CD4-positive, alpha-beta T cell treated with Interleukin-2 at 100 ng/mL for 4 hours (primary cell): Measurements from ENCODE around the gene TP53AIP1.

ENCODE experiments used
- DNase-seq: peaks from one replicate; pipeline ENCODE4 v3.0.0-alpha.2; 2020; ENCODE audit warnings: low spot score

TP53AIP1 gene

DNA sequence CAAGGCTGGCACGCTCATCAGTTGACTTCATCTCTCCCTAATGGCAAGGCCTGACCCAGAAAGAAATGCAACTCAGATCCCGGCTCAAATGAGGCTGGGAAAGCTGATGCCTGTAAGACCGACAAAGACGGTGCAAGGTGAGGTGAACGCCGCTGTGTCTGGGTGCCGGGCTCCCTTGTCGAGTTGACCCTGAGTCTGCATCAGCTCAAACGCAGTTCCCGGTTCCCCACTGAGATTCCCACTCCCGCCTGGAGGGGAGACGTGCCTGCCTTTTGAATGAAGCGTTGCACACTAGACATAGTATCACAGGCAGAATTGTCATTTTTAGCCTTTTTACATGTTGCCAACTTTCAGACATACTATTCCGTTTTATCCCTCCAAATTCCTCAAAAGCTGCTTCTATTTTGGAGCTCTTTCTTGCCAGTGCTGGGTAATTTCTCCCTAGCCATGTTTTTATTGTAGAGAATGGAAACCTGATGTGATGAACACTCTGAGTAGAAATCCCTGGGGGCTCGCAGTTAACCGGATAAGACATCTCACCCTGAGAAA is 831 bp upstream of the TP53AIP1 start:
- DNase-seq: no peak

DNA sequence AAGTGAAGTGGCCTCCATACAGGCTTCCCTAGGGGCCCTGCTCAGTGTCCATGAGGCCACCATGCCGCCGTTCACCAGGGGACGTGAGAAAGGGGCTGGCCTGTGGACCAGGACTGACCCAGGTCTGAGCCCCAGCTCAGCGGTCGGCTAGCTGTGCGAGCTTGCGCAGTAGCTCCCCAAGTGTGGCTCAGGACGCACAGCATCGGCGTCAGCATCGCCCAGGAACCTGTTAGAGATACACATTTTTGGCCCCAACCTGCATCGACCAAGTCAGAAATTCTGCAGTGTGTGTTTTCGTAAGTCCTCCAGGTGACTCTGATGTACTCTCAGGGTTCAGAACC is 429 bp downstream of the TP53AIP1 start:
- DNase-seq: no peak

DNA sequence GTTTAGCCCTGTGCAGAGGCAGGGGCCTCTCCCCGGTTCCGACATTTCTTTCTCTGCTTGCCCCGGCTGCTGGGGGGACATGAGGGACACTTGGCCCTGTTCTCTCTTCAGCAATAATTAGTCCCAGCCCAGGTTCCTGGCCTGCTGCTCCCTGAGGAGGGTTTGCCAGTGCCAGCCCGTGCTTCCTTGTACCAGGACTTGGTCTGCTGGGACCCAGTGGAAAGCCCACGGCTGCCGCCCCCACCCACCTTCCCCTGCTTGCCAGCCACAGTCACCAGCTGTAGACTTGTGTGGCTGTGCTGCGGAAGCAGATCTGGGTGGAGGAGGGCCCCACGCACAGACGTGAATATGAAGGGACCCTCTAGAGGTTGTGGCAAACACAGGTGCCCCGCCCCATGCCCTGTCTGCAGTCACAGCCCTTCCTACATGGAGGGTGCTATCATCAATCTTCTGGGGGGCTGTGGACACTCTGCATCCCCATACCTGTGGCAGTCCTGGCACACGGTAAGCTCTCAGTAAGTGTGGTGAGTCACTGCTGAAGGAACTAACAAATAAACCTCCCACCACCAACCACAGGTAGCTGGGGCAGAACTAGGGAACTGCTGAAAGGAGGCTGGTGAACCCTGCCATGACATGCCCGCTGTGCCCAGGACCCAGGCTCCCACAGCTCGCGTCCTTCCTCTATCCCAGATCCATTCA is 949 bp downstream of the TP53AIP1 start:
- no peak for DNase-seq

DNA sequence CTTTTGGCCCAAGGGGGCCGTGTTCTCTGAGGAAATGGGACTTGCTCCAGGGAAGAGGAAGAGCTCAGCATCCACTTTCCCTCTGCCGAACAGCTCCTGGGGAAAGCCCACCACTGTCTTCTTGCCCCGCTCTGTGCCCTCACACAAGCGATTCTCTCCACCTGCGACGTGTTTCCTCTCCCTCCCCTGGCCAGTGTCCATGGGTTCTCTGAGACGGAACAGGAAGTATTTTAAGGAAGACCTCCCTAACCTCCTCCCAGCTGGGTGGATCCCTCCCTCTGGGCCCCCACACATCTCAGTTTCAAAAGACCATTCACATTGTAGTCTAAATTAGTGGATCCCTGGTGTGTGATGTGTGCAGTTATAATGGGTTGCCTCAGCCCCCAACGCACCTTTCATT is 1.6 kb downstream of the TP53AIP1 start:
- no peak for DNase-seq

DNA sequence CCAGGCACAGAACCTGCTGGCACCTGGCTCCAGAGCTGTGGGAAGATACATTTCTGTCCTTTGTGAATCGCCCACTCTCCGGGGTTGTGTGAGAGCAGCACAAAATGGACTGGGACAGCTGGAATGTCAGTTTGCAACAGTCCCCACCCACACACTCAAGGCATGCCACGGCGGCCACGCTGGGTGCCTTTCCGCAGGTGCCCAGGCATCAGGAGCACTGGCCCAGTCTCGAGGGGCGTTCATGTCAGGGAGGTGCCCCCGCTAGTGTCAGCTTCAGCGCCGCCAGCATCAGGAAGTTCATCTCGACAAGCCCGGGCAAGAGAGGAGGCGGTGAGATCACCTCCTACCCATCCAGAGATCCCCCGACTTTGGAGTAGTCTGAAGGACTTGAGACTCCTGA is 2.1 kb downstream of the TP53AIP1 start:
- DNase-seq: no peak

DNA sequence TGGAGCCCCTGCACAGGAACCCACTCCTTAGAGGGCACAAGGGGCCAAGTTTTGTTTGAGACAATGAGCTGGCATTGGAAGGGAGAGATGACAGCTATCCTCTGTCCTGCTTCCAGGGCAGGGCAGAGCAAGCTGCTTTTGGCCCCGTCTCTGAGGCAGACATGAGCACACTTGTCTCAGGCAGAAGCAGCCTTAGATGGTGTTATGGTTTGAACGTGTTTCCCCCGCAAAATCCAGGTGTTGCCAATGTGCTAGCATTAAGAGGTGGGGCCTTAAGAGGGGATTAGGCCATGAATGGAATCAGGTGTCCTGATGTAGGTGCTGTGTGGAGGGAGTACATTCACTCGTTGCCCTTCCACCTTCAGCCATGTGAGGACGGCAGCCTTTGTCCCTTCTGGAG is 2.5 kb downstream of the TP53AIP1 start:
- DNase-seq: no peak

DNA sequence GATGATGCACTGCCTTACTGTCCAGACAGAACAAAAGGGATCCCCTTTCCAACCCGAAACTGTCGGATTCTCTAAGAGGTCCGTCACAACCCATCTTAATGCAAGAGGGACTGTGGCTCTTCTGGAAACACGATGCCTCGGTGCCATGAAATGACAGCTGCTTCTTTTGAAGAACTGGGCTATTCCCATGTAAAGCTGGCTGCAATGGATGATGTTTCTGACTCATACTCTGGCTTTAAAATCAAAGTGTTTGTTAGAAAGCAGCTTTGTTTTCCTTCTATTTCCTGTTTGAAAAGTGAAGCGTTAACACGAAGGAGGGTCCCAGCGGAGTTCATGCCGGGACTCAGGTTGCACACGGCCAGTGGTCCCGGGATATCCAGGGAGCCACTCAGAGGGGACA is 3.1 kb downstream of the TP53AIP1 start:
- DNase-seq: no peak

DNA sequence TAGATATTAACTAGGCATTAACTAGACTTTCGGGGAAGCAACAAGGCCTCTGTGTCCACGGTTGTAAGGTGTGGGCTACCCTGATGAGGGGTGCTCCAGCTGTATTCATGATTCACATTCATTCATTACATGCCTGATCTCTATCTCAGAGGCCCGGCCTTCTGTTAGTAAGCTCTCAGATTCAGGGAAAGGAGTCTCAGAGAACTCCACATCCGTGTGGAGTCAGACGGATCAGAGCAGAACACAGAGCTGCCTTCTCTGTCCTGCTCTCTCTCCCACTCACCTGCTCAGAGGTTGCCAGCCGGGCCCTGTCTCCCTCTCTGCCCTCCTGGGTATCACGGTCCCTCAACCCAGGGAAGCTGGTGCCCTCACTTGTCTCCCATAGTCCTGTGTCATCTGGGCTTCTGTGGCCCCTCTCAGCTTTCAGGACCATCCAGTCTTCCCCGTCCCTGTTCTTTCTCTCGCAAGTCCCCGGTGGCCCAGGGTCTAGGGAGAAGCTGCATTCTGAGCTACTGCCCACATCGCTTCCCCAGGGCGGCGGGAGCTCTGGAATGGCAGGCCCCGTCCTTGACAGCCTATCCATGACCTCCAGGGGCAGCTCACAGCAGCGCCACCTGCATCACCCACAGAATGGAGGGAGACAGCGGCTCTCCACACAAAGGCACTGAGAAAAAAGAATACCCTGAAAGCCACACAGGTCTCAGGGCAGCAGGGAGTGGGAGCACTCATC is 4.3 kb downstream of the TP53AIP1 start:
- DNase-seq: no peak

DNA sequence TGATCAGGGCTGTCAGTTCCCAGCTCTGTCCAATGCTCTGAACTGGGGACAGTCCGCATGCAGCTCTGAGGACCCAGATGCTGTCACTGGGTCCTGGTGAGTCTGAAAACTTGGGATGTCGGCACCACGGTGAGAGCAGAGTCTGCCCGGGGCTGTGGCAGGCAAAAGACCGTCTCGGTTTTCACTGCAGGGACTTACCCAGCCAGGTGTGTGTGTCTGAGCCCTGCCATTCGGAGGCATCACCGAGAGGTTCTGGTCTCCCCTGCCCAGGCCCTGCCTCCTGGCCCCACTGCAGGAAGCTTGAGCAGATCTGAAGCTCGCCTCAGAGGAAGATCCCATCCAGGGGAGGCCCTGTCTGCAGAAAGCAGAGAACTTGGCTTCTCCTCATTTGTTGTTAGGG is 5.2 kb downstream of the TP53AIP1 start:
- no peak for DNase-seq

DNA sequence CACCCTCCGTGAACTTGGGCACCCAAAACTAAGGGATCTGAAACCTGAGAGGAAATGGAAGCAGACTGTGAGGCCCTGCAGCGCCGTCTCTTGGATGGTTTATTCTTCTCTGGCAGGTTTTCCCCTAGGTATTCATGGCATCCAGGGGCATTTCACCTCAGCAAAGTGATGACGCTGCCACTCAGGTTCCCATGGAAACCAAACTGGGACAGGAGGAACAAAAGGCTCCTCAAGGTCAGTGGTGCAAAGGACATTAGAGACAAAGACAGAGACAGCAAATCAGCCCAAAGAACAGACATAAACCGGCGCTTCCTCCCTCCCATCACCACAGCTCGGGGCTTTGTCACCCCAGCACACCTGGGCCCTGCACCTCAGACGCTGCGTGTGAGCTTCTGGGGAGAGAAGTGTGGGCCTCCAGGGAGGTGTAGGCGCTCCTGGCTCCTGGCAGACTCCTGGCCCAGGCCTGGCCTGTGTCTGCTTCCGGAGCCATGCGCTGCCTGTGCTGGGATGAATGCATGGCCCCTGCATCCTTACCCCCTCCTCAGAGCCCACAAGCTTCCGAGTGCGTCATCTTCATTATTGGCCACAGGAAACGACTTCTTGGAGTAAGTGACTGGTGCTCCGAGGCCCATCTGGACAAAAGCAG is 5.9 kb downstream of the TP53AIP1 start:
- no peak for DNase-seq

DNA sequence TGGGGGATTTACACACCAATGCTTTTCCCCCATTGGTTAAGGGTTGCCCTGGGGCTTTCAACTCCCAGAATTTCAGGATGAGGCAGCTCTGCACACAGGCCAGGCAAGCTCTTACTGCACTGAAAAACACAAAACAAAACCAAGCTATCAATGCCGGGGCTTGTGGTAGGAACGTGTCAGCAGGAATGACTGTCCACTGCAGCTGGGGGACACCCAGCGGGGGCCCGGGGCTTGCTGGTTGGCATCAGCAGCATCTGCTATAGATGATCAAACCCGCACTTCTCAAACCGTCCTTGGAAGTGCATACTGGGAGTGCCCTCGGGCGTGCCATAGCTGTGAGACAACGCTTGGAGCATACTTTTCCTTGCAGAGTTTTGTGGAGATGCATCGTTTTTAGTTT is 7.7 kb downstream of the TP53AIP1 start:
- DNase-seq: no peak

DNA sequence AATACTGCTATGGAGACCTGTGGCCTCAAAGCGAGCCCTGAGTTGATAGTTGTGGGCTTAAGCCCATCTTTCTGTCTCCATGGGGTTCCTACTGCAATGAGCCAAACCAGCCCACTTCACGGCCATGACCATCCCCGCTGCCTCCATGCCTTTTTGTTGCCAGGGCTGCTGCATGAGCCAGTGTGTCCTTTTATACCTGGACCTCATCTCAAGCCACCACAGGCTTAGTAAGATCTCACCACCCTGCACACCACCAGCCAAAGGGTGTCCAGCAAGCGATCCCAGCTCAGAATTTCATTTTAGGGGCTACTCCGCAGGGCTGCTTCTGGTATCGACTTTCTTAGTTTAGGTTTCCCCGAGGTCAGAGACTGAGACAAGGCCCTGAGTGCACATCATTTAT is 8.3 kb downstream of the TP53AIP1 start:
- no peak for DNase-seq

DNA sequence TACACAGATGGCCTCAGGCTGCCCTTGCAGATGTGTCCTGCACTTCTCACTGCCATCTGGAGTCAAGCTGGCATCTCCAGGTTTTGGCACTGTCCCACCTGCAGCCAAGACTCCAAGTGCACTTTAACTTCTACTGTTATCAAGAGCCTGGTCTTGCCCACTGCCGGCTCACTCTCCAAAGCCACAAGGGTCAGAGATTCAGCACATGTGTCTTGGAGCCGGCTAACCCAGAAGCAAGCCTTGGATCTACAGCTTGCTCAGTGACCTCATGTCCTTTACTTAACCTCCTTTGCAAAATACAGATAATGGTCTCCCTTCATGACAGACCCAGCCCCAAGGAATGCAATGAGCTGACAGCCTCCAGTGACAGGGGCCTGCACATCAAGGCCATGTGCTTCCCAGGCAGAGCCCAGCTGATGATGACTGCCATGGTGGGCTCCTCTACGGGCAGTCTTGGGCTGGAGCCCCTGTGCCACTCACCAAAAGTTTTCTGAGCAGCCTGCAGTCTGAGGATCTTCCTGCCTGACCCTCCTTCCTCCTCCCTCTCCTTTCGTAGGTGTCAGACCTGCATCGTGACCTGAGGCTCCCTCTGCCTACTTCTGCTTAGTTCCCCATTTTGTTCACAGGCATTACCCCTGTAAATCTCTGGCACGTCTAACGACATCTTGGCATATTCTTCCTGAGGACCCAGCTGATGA is 9.0 kb downstream of the TP53AIP1 start:
- DNase-seq: no peak

DNA sequence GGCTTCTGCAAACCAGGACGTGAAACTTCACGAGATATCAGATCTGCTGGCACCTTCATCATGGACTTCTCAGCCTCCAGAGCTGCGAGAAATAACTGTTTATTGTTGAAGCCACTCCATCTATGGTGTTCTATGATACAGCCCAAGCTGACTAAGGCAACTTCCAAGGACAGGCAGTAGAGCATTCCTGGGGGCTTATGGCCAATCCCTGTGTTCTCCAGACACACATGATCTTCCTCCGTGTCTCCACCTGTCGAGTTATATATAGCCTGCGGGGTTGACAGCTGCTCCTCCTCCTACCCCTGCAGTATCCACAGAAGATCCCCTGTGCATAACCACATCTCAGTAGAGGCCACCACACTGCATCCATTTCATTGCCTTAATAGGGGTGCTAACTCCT is 11.0 kb downstream of the TP53AIP1 start:
- no peak for DNase-seq

DNA sequence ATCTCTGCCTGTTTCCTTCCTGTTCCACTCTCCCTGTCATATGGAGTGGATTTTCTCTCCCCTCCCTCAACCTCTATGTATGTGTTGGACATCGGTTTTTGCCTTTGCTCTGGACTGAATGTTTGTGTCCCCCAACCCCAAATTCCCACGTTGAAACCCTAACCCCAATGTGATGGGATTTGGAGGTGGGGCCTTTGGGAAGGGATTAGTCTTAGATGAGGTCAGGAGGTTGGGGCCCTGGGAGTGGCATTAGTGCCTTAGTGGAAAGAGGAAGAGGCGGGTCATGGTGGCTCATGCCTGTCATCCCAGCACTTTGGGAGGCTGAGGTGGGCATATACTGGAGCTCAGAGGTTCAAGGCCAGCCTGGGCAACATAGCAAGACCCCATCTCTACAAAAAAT is 11.6 kb downstream of the TP53AIP1 start:
- no peak for DNase-seq

DNA sequence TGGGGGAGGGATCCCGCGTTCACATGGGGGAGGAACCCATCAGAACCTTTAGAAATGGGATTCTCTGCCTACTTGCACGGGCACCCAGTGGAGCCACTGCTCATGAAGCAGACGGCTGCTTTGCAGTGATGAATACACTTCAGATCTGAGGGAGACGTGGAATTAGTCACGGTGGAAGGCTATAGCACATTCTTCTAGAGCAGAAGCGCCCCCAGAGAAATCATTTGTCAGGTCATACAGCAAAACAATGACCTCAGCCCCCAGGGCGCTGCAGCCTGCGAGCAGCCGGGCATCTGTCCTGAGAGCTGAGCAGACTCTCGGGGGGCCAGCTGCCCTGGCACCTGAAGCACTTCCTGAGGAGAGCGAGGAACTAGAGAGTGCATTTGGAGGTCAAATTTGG is 12.7 kb downstream of the TP53AIP1 start:
- DNase-seq: no peak

DNA sequence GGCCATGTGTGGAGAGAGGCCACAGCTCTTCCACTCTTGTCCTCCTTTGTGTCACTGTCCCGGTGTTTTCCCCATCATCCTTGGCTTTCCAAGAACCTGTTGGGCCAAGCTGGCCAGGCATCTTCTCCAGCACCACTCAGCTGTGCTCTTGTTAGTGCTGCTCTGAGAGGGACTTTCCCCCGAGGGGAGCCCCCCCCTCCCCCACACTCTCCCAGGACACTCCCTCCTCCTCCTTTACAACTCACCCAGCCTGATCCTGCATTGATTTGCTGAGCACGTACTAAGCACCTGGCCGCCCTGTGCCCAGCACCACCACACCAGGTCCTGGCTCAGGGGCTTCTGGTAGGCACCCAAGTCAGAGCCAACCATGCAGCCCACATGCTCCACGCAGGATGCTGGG is 13.2 kb downstream of the TP53AIP1 start:
- DNase-seq: no peak

DNA sequence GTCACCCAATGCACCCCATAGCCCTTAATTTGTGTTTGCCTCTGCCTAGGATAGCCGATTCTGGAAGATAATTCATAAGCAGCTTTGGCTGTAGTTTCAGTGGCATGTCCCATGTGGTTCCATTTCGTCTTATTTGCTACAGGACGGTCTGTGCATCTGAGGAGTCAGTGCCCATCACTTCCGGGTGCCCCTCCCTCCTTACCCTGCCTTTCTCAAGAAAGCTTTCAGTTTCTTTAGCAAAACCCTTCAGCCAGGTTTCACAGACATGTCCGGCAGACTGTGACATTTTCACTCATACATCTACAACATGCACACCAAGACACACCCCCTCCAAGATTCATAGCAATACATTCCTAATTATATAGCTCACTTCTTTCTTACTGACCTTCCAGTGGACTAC is 14.3 kb downstream of the TP53AIP1 start:
- peak; percentile 9 for DNase-seq

DNA sequence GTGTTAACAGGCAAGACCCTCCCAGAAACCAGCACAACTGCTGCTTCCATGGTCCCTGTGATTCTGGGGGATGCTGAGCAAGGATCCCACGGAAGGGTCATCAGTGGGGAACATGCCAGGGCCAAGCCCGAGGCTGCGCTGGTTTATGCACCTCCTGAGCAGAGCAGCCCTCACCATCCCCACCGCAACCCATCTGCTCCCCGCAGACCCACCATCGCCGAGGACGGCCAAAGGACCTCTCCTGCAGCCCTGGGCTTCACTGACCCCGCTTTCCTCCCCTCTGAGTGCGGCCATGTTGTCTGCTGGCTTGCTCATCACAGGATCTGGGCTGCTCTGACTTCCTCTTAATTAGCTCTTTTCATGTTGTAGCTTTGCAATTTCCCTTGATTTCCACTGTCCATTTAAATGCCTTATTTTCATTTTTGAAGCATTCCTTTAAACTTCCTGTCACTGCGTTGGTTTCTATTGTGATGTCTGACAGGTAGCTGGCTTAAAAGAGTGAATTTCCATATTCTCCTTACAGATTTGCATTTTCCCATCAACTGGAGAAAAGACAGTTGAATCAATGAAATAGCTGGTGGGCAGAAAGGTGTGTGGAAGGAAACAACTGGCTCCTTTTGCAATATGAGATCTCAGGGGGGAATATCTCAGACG is 14.9 kb downstream of the TP53AIP1 start:
- no peak for DNase-seq

DNA sequence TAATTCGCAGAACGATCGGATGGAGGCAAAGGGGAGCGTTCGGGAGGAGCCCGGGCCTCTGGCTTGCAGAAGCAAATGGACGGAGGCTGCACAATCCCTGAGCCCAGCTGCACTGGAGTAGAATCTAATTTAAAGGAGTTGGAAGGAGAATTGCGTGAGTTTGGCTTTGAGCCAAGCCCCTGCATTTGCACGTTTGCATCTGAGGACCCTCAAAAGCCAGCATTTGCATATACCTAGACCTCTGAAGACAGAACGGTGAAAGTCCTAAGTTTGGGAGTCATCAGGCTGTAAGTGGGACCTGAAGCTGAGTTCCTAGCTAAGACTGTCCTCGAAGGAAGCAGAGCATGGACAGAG is 15.6 kb downstream of the TP53AIP1 start:
- DNase-seq: no peak

DNA sequence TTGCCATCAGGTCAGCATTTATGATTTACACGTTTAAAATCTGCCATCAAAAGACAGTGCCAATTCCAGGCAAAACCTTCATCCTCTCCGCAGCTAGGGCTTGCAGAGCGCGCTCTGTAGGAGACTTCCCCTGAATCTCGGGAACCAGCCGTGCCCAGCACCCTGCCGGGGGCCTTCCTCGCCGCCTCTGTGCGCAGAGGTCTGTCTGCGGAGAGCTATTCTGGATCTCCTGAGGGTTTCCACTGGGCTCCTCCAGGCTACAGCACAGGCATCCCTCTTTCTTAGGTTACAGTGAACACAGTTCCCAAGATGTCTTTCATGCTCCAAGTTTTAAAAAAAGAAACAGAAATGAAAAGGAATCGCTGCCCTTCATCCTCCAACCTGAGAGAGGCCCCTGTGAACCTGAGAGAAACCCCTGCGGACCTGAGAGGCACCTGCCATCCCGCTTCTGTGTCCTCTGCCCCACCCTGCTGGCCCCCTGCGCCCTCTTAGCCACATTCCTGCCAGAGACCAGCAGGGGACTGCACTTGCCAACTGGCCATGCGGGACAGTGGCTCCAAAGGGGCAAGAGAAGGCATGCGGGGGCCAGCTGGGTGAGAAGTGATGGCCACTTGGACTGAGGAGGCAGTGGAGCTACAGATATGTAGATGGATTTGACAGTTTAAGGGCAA is 16.1 kb downstream of the TP53AIP1 start:
- DNase-seq: no peak

DNA sequence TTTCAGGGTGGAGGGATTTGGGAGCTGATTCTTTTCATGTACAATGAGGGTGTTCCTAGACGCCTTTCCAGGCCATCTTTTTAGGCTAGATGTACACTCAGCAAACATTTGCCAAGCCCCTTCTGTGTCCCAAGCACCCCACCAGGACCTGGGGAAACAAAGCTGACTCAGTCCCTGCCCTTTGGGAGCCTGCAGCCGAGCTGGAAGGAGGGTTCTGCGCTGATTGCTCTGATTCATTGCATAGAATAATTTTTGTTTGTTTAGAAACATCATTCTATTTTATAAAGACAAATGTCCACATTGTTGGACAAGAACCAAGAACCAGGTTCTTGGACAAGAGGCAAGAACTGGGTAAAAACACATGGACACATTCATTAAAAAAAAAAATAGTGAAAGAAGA is 16.7 kb downstream of the TP53AIP1 start:
- no peak for DNase-seq
